KBM-7 (cell line): ENCODE data around the gene ADA.
"Not testable (repeated sequence)": the region's sequence is repeated elsewhere in the genome, so short reads cannot be mapped to it uniquely, and the experiment has no call there.

Source experiments
- DNase-seq: peaks from one replicate; pipeline ENCODE4 v3.0.0-alpha.2; 2015
- in situ Hi-C: fragments of 300-500 bp; cut with MboI; formaldehyde crosslinking; loops from 2 replicates; pipeline ENCODE4 v1.14.3; 2020; ENCODE audit warnings: low sequenced_read_pairs, low pct_unique_long_range_greater_than_20kb, mixed read lengths

ADA gene

GRCh38 chr20:44590980-44591778 is 60.3 kb downstream of the ADA start:
- no peak for DNase-seq
- in situ Hi-C loops = no loop called here

GRCh38 chr20:44589537-44589936 is 62.0 kb downstream of the ADA start:
- no peak for DNase-seq
- in situ Hi-C loops = no loop called here

- in situ Hi-C loops, DNase-seq: not testable (repeated sequence)
Observed at GRCh38 chr20:44588321-44588720, 63.2 kb downstream of the ADA start.

DNA sequence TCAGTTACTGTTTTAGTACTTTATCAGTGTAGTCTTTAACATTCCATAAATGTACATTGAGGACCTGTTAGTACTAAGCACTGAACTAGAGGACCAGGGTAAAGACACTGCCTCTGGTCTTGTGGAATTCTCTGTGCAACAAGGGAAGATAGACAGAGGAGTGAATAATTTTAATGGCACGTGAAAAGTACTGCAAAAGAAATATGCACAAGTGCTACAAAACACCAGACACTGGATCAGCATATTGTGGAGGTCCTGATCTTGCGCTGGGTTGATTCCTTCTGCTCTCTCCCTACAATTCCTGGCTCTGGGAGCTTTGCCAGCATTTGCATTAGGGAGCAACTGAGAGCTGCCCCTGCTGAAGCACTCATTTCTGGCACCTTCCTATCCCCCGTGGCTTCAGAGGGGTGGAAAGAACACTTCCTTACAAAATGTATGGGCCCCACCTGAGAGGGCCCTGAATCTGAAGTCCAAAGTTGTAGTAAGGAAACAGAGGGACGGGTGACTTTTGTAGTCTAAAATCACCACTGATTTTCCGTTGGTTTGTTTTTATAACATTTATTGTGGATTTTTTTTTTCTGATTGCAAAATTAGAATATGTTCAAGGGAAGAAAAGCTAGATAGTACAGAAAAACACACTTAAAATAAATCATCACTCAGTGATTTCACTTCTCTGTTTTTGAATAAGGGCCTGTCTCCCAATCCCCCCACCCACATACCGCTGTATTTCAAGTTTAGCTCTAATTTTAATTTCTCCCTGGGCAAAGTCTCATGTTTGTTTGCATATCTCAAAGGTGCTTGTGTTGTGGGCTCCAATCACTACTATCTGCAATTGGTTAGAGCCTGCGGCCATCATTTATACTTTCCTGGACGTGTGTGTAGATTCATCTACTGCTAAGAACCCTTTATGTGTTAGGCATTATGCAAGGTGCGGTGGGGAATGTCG is 64.2 kb downstream of the ADA start:
- DNase-seq = no peak
- in situ Hi-C loops = no loop called here

GRCh38 chr20:44586289-44586911 is 65.1 kb downstream of the ADA start:
- in situ Hi-C loops = no loop called here
- DNase-seq = peak; percentile 29

GRCh38 chr20:44585057-44585963 is 66.2 kb downstream of the ADA start:
- DNase-seq = no peak
- in situ Hi-C loops = no loop called here

GRCh38 chr20:44584162-44584561 is 67.3 kb downstream of the ADA start:
- DNase-seq = no peak
- in situ Hi-C loops = no loop called here

DNA sequence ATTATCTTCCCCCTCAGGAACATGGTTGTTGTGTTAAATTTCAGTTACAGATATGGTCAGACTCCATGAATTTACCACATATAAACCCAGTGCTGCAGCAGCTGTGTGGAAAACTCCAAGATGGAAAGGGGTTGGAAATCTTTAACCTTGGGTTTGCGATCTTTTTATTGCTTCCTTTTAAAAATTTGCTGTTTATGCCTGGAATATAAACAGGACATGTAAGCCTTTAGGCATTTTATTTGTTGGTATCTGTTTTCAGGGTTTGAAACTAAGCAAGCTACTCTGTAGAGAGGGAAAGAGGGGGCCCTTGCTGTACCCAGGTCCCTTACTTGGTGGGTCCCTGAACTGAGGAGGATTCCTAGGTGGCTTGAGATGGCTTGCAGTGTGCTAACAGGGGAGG is 68.3 kb downstream of the ADA start:
- in situ Hi-C loops = no loop called here
- no peak for DNase-seq

GRCh38 chr20:44582311-44583025 is 69.0 kb downstream of the ADA start, which contains the start of gene PKIG:
PKIG (plus strand) TSS chr20:44582579; CDS start chr20:44614557, 31,978 bp downstream.
- in situ Hi-C loops = no loop called here
- DNase-seq = peak; percentile 29

GRCh38 chr20:44581515-44581914 is 70.0 kb downstream of the ADA start:
- in situ Hi-C loops = no loop called here

DNA sequence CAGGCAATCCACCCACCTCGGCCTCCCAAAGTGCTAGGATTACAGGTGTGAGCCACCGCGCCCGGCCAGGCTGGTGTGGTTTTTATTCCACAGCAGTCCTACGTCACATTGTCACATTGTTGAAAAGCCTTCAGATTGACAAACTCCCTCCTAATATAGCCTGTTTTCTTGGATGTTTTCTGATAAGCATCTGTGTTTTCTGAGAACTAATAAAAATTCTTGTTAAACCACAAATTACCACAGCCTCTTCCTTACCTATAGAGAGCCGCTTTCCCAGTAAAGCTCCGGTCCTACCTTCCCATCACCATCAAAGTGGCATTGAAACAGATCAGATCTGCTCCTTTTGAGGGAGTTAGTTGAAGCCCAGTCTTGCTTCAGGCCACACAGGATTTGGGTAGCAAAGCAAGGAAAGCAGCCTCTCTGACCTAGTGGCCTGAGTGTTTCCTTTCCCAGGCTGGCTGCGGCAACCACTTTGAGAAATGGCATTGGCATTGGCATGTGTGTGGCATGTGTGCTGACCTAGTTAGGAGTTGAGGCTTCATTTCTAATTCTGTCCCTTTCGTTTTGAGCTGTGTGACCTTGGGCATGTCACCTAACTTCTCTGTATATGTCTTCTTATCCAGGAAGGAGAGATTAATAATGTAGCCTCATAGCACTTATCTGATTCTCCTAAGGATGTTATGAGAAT is 70.8 kb downstream of the ADA start:
- no peak for DNase-seq
- in situ Hi-C loops = no loop called here

More at GRCh38 chr20:44581515-44581914, 70.0 kb downstream of the ADA start:
- DNase-seq = no peak

- in situ Hi-C loops = no loop called here
Observed at GRCh38 chr20:44579313-44580081, 72.0 kb downstream of the ADA start.

DNA sequence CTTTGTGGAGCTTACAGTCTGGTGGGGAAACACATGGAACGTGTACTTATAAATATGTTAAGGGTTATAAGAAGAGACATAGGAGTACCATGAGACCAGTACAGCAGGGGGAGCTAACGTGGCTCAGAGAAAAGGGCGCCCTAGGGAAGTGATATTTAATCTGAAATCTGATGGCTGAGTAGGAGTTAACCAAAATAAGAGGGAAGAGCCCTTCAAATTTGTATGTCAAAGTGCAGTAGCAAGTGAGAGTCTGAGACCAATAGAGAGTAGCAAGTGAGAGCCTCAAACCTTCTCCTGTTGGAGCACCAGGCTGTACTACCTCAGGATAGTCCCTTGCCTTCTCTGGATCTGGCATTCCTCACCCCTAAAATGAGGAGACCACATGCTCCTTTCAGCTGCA is 75.2 kb downstream of the ADA start:
- in situ Hi-C loops = no loop called here
- DNase-seq = peak; percentile 76

More at GRCh38 chr20:44579313-44580081, 72.0 kb downstream of the ADA start:
- DNase-seq = no peak

- in situ Hi-C loops = no loop called here
- DNase-seq = no peak
Observed at GRCh38 chr20:44574372-44574771, 77.1 kb downstream of the ADA start.

DNA sequence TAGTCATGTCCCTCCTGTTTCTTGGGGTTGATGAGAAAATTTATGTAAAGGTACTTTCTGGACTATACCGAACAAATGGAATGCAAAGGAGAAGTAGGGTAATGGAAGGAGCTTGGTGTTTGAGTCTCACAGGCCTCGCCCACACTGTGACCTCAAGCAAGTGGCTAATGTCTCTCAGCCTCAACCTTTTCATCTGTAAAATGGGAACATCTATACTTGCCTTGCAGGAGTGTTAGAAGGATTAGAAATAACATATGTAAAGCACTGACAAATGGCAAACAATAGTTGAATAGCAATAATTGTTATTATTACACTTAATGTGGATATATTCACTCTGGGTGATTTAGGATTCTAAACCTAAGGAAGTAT is 78.0 kb downstream of the ADA start:
- no peak for DNase-seq
- in situ Hi-C loops = no loop called here

DNA sequence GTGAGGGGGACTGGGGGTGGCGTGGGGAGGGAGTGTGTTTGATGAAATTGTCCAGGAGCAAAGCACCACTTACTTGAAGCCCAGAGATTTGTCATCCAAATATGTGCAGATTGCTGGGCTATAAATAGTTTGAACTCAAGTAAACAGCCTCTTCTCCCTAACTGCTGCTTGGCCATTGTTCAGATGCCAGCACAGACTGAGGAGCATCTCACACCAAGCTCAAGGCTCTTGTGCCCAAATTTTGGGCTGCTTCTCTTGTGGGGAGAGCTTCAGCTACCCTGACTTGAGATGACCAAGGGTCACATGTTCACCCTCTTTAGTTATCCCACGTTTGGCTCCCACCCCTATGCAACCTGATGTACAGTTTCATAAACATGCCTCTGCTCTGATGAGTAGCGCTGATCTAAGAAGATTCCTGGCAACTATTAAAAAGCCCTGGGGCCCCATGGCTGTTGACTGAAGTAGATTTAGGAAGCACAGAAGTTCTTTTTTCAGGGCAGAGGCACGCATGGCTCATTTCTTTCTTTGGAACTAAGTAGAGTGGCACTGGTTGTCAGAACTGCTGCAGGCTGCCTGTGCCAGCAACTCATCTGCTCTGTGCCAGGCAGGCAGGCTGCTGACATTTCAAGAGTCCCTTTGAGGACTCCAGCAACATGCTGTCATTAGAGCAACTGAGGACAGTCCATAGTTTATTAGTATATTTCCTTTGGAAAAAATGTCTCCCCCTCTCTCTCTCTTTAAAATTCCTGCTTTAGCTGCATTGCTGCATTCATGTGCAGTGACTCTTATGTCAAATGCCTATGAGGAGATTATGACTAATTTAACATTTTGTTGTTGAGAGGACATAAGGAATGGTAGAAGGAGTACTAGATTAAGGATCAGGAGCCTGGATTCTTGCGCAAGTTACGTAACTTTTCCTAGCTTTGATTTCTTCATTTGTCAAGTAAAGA is 78.7 kb downstream of the ADA start:
- no peak for DNase-seq
- in situ Hi-C loops = no loop called here
